K562 (cell line): ENCODE measurements around the gene MIEF1. TPM values are rescaled to one million over a fixed set of nuclear protein-coding genes. Genes with fewer than 3 reads are reported as not detected.
A peak's percentile ranks its signal among the peaks of the same experiment; 100 is the strongest.

Experiments
- CBX1 ChIP-seq: sonication (generic); IDR thresholded peaks from 2 replicates; pipeline ENCODE4 v1.6.1; 2016; ENCODE audit warnings: antibody characterized with exemption, low read depth, mild to moderate bottlenecking
- GTF2F1 ChIP-seq: IDR thresholded peaks from 2 replicates; pipeline ENCODE4 v1.6.1; 2011; ENCODE audit warnings: low read depth, low read length, improper control_type of control experiment
- KAT8 ChIP-seq: fragments of 450-650 bp; IDR thresholded peaks from 2 replicates; pipeline ENCODE4 v1.6.1; 2016; ENCODE audit warnings: low read depth, mild to moderate bottlenecking
- PCBP2 ChIP-seq: fragments of 200-400 bp; formaldehyde crosslinking; IDR thresholded peaks from 2 replicates; pipeline ENCODE4 v1.6.1; 2018; ENCODE audit warnings: low read length, low read depth, mild to moderate bottlenecking, moderate library complexity; ENCODE audit not compliant: poor library complexity, severe bottlenecking
- SMAD4 ChIP-seq: fragments of 250-450 bp; sonication (Bioruptor Pico); conservative IDR thresholded peaks from 2 replicates; pipeline ENCODE4 v1.8.0; 2021; ENCODE audit warnings: inconsistent platforms, mild to moderate bottlenecking, moderate library complexity
- ZNF696 ChIP-seq: fragments of 250-450 bp; sonication (Bioruptor Pico); conservative IDR thresholded peaks from 2 replicates; pipeline ENCODE4 v1.4.0; 2020; ENCODE audit warnings: mild to moderate bottlenecking, moderate library complexity
- ZNF76 ChIP-seq: fragments of 250-450 bp; sonication (Bioruptor Pico); IDR thresholded peaks from 2 replicates; pipeline ENCODE4 v1.4.0; 2020; ENCODE audit warnings: mild to moderate bottlenecking, moderate library complexity, borderline replicate concordance
- polyA plus RNA-seq, 8 experiments: library from polyadenylated mRNA; depleted of rRNA in 4 of 8; stranded (reverse) in 5 of 8; unstranded in 3 of 8; fragments of >200 nt; fragmentation: Nextera tagmentation in 2 of 8; fragmentation: Illumina TruSeq in 1 of 8; extraction: Ambion mirVana in 2 of 8; extraction: Trizol in 1 of 8; gene quantifications; 2 replicates each; pipeline versions ENCODE4 v1.2.1 to v1.2.3, GENCODE V29; 2011 to 2014; ENCODE audit warnings: inconsistent platforms in 1 of 8, missing spikeins in 1 of 8
- total RNA-seq, 7 experiments: library from RNA; depleted of rRNA in 6 of 7; stranded (reverse); fragments of >200 nt in 6 of 7; fragmentation: Illumina TruSeq in 2 of 7; extraction: Trizol in 2 of 7; gene quantifications; 2 replicates each; pipeline versions ENCODE4 v1.2.1 to v1.2.3, GENCODE V29; 2011 to 2021; ENCODE audit warnings: low replicate concordance in 1 of 7
- TF ChIP-seq, protein P1 (sequence below): fragments of 250-450 bp; sonication (Bioruptor Pico); IDR thresholded peaks from 2 replicates; pipeline ENCODE4 v1.4.0; 2020; ENCODE audit warnings: mild to moderate bottlenecking, moderate library complexity, borderline replicate concordance
- TF ChIP-seq, protein P2 (sequence below): fragments of 450-650 bp; IDR thresholded peaks from 2 replicates; pipeline ENCODE4 v1.7.0; 2016; ENCODE audit warnings: borderline replicate concordance
- TF ChIP-seq, protein P3 (sequence below), 2 experiments: fragments of 200-800 bp in 1 of 2; sonication (Bioruptor generic) in 1 of 2; sonication (generic) in 1 of 2; formaldehyde crosslinking in 1 of 2; IDR thresholded peaks in 1 of 2; conservative IDR thresholded peaks in 1 of 2; 2 replicates each; pipeline versions ENCODE4 v1.5.0 to v1.6.1; 2016 to 2020; ENCODE audit warnings: missing compliant biosample characterization in 1 of 2, missing genetic modification characterization in 1 of 2, missing genetic modification reagents in 1 of 2
- TF ChIP-seq, protein P4 (sequence below): fragments of 450-650 bp; IDR thresholded peaks from 2 replicates; pipeline ENCODE4 v1.6.1; 2016; ENCODE audit warnings: borderline replicate concordance

Gene MIEF1
- total and polyA plus RNA-seq, 9 of the 15 experiments (the other 6 are each of a cell fraction or from before 2014, with no cell fraction given): 10.9 to 51.8 (median 25.5) TPM

DNA sequence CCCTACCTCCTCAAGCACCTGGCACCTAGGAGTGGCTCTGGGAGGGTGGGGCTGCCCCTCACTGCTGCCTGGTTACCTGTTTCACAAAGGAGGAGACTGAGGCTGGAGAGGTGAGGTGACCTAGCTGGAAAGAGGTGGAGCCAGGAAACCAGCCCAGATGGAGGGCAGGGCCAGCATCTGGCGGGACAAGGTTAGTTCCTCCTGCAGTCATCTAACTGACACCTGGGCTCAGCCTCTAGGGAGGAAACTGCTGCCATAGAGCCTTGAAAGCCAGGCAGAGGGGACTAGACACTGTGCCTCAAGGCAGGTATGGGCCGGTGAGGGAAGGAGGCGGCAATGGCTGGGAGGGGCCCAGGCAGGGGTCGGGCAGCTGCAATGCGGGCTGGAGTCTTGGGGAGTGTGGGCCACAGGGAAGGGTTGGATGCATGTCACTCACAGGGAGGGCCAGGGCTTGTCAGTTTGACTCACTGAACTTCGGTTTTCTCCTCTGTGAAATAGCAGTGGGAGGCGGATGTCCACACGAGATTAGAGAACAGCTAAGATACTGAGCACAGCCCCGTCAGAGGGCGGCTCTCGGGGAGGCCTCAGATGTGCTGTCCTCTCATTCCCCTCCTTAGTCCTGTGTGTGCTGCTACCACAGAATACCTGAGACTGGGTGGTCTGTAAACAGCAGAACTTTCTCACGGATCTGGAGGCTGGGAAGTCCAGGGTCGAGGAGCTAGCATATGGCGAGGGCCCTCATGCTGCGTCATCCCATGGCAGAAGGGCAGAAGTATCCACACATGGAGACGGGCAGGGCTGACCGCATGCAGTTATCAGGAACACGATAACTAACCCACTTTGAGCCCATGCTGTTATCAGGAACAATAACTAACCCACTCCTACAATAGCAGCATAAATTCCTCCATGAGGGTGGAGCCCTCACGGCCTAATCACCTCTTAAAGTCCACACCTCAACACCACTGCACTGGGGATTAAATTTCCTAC lies 29.2 kb upstream of the MIEF1 start (continued):
- TF ChIP-seq, protein P1, sequence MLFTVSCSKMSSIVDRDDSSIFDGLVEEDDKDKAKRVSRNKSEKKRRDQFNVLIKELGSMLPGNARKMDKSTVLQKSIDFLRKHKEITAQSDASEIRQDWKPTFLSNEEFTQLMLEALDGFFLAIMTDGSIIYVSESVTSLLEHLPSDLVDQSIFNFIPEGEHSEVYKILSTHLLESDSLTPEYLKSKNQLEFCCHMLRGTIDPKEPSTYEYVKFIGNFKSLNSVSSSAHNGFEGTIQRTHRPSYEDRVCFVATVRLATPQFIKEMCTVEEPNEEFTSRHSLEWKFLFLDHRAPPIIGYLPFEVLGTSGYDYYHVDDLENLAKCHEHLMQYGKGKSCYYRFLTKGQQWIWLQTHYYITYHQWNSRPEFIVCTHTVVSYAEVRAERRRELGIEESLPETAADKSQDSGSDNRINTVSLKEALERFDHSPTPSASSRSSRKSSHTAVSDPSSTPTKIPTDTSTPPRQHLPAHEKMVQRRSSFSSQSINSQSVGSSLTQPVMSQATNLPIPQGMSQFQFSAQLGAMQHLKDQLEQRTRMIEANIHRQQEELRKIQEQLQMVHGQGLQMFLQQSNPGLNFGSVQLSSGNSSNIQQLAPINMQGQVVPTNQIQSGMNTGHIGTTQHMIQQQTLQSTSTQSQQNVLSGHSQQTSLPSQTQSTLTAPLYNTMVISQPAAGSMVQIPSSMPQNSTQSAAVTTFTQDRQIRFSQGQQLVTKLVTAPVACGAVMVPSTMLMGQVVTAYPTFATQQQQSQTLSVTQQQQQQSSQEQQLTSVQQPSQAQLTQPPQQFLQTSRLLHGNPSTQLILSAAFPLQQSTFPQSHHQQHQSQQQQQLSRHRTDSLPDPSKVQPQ: no peak
- TF ChIP-seq, protein P2, sequence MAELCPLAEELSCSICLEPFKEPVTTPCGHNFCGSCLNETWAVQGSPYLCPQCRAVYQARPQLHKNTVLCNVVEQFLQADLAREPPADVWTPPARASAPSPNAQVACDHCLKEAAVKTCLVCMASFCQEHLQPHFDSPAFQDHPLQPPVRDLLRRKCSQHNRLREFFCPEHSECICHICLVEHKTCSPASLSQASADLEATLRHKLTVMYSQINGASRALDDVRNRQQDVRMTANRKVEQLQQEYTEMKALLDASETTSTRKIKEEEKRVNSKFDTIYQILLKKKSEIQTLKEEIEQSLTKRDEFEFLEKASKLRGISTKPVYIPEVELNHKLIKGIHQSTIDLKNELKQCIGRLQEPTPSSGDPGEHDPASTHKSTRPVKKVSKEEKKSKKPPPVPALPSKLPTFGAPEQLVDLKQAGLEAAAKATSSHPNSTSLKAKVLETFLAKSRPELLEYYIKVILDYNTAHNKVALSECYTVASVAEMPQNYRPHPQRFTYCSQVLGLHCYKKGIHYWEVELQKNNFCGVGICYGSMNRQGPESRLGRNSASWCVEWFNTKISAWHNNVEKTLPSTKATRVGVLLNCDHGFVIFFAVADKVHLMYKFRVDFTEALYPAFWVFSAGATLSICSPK: no peak
- TF ChIP-seq PCBP2 (no peak), KAT8 (no peak), SMAD4 (CRISPR knock-in tag) (0 out of 2 replicates have a peak, but pooled peaks have one; percentile 51), CBX1 (no peak), GTF2F1 (no peak), ZNF76 (CRISPR knock-in tag) (no peak), ZNF696 (CRISPR knock-in tag) (no peak)
- TF ChIP-seq, protein P3, sequence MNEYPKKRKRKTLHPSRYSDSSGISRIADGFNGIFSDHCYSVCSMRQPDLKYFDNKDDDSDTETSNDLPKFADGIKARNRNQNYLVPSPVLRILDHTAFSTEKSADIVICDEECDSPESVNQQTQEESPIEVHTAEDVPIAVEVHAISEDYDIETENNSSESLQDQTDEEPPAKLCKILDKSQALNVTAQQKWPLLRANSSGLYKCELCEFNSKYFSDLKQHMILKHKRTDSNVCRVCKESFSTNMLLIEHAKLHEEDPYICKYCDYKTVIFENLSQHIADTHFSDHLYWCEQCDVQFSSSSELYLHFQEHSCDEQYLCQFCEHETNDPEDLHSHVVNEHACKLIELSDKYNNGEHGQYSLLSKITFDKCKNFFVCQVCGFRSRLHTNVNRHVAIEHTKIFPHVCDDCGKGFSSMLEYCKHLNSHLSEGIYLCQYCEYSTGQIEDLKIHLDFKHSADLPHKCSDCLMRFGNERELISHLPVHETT (CRISPR knock-in tag; conservative IDR thresholded peaks at IDR 0.05 in 1 of 2, IDR thresholded peaks at IDR 0.05 in 1 of 2): peak in 1 of 2 experiments; percentile 68; a peak in 1 of 4 replicates
- TF ChIP-seq, protein P4, sequence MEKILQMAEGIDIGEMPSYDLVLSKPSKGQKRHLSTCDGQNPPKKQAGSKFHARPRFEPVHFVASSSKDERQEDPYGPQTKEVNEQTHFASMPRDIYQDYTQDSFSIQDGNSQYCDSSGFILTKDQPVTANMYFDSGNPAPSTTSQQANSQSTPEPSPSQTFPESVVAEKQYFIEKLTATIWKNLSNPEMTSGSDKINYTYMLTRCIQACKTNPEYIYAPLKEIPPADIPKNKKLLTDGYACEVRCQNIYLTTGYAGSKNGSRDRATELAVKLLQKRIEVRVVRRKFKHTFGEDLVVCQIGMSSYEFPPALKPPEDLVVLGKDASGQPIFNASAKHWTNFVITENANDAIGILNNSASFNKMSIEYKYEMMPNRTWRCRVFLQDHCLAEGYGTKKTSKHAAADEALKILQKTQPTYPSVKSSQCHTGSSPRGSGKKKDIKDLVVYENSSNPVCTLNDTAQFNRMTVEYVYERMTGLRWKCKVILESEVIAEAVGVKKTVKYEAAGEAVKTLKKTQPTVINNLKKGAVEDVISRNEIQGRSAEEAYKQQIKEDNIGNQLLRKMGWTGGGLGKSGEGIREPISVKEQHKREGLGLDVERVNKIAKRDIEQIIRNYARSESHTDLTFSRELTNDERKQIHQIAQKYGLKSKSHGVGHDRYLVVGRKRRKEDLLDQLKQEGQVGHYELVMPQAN: 0 out of 2 replicates have a peak, but pooled peaks have one; percentile 28
